Measurements from ENCODE around the gene SNX14. TPM values are rescaled to one million over a fixed set of nuclear protein-coding genes. Genes with fewer than 3 reads are reported as not detected.
A peak's percentile ranks its signal among the peaks of the same experiment; 100 is the strongest.

SNX14 gene
- total and polyA plus RNA-seq, 7 donors = 13.4 to 29.9 (median 17.5) TPM

GRCh38 chr6:85580878-85581267 is 12.8 kb downstream of the SNX14 start:
- no peaks in the 10 kb centered on the region for H3K27me3 ChIP-seq (ENCODE audit: insufficient read depth in 3 of 3, low read length in 2 of 3)
- H3K27ac ChIP-seq = peak overlapping the region; percentile 72
- TF ChIP-seq CTCF (IDR thresholded peaks at IDR 0.05) = no peak
- no peak overlapping the region for H3K4me3 ChIP-seq
- H3K36me3 ChIP-seq (ENCODE audit: insufficient read depth in 1 of 2, low read depth in 1 of 2) = no peaks in the 10 kb centered on the region
- DNase-seq (peak; percentile 67 to 80), ATAC-seq (peak; percentile 93 to 99 (median 95))
- intact Hi-C loops (cut with DNase I) = no loop called here
- H3K9me3 ChIP-seq = peaks cover 23% of the 10 kb centered on the region
- 26 to 50% (median 33%) methylated on average over 1 of the region's 1 CpG for WGBS, 3 donors
- peaks cover 49% of the 10 kb centered on the region for H3K4me1 ChIP-seq

DNA sequence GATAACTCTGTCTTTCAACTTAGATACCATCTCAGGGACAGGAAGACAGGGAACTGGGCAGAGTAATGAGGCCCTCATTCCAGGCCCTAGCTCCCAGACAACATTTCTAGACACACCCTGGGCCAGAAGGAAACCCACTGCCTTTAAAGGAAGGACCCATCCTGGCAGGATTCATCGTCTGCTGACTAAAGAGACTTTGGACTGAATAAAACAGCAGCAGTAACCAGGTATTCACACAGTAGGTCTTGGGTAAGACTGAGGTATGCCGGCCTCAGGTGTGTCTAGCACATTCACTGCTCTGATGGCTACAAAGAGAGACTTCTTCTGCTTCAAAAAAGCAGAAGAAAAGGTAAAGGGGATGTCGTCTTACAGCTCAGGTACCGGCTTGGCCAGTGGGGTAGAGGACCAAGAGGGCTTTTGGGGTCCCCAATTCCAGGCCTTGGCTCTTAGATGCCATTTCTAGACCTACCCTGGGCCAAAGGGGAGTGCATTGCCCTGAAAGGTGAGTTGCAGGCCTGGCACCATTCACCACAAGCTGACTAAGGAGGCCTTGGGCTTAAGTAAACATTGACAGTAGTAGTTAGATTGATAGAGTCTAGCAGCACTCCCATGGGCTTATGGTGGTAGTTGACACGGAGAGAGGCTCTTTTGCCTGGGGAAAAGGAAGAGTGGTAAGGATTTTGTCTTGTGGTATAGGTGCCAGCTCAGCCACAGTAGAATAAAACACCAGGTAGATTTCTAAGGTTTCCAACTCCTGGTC is 13.4 kb downstream of the SNX14 start:
- ATAC-seq (peak; percentile 46 to 56 (median 51)), DNase-seq (no peak)
- Histone ChIP-seq H3K27me3 (ENCODE audit: insufficient read depth in 3 of 3, low read length in 2 of 3) (no peaks in the 10 kb centered on the region), H3K4me3 (no peak overlapping the region), H3K4me1 (peaks cover 53% of the 10 kb centered on the region), H3K9me3 (peaks cover 23% of the 10 kb centered on the region), H3K36me3 (ENCODE audit: insufficient read depth in 1 of 2, low read depth in 1 of 2) (no peaks in the 10 kb centered on the region), H3K27ac (peak overlapping the region; percentile 72)
- intact Hi-C loops (cut with DNase I) = no loop called here
- no peak for TF ChIP-seq CTCF (IDR thresholded peaks at IDR 0.05)
- WGBS, 3 donors = 79 to 81% (median 79%) methylated on average over 5 of the region's 5 CpGs

DNA sequence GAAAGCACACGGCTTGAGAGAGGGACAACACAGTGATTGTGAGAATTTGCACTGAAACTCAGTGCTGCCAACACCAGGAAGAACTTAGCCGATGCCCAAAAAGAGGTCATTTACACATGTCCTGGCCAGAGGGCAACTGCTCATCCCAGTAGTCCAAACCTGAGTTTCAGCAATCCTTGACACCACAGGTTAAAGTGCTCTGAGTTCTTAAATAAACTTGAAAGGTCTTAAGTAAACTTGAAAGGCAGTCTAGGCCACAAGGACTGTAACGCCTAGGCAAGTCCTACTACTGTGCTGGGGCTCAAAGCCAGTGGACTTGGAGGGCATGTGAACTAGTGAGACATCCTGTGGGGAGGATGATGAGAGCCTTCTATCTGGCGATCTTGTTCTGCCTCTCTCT is 14.1 kb downstream of the SNX14 start:
- peaks cover 20% of the 10 kb centered on the region for H3K9me3 ChIP-seq
- no peak overlapping the region for H3K4me3 ChIP-seq
- peak overlapping the region; percentile 72 for H3K27ac ChIP-seq
- H3K27me3 ChIP-seq (ENCODE audit: insufficient read depth in 3 of 3, low read length in 2 of 3) = no peaks in the 10 kb centered on the region
- H3K4me1 ChIP-seq = peaks cover 60% of the 10 kb centered on the region
- ATAC-seq (no peak), DNase-seq (no peak)
- TF ChIP-seq CTCF (IDR thresholded peaks at IDR 0.05) = no peak
- intact Hi-C loops (cut with DNase I) = no loop called here
- WGBS, 3 donors = 55 to 75% (median 60%) methylated on average over 4 of the region's 4 CpGs
- no peaks in the 10 kb centered on the region for H3K36me3 ChIP-seq (ENCODE audit: insufficient read depth in 1 of 2, low read depth in 1 of 2)

- Histone ChIP-seq H3K36me3 (ENCODE audit: insufficient read depth in 1 of 2, low read depth in 1 of 2) (peaks cover 0 to 5% of the 10 kb centered on the region in 2 donors), H3K4me1 (peaks cover 61% of the 10 kb centered on the region), H3K27me3 (ENCODE audit: insufficient read depth in 3 of 3, low read length in 2 of 3) (no peaks in the 10 kb centered on the region), H3K27ac (no peak overlapping the region), H3K4me3 (no peak overlapping the region), H3K9me3 (peaks cover 3% of the 10 kb centered on the region)
- intact Hi-C loops (cut with DNase I) = no loop called here
- ATAC-seq (no peak), DNase-seq (no peak)
- TF ChIP-seq CTCF (IDR thresholded peaks at IDR 0.05) = no peak
- 63 to 72% (median 67%) methylated on average over 2 of the region's 2 CpGs for WGBS, 3 donors
Measured at GRCh38 chr6:85576476-85576875, 17.2 kb downstream of the SNX14 start.

Data from psoas muscle (tissue), 8 donors.